GM19043 (cell line): ENCODE results near the gene PDE9A.

Source experiments
- ATAC-seq: cut with Tn5 transposase; IDR thresholded peaks from one replicate; pipeline ENCODE4 v1.9.1; 2021; ENCODE audit warnings: low read depth; ENCODE audit not compliant: unreplicated experiment

PDE9A gene

GRCh38 chr21:42641311-42642218 lies 11.9 kb upstream of the PDE9A start:
- ATAC-seq: no peak

DNA sequence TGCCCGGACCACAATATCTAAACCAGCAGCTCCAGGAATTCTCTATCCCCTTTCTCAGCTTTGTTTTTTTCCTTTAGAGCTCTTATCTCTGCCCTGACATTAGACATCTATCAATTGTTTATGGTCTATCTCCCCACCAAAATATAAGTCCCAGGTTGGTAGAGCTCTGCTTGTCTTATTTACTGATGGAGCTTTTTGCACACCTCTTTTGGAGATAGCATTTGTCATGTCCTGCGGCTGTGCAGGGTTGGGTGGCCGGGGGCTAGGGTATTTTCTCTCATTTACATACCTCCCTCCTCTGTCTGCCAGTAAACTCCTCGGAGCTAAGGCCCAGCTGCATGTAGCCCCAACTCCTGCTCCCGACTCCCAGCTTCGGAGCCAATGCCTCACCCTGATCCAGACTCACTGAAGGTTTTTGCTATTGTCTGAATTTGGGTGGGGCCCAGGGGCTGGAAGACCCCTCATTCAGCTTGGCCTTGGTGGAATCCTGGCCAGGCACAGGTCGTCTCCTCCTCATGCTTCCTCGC lies 11.1 kb upstream of the PDE9A start:
- no peak for ATAC-seq

GRCh38 chr21:42644223-42645208 lies 8.9 kb upstream of the PDE9A start:
- no peak for ATAC-seq

DNA sequence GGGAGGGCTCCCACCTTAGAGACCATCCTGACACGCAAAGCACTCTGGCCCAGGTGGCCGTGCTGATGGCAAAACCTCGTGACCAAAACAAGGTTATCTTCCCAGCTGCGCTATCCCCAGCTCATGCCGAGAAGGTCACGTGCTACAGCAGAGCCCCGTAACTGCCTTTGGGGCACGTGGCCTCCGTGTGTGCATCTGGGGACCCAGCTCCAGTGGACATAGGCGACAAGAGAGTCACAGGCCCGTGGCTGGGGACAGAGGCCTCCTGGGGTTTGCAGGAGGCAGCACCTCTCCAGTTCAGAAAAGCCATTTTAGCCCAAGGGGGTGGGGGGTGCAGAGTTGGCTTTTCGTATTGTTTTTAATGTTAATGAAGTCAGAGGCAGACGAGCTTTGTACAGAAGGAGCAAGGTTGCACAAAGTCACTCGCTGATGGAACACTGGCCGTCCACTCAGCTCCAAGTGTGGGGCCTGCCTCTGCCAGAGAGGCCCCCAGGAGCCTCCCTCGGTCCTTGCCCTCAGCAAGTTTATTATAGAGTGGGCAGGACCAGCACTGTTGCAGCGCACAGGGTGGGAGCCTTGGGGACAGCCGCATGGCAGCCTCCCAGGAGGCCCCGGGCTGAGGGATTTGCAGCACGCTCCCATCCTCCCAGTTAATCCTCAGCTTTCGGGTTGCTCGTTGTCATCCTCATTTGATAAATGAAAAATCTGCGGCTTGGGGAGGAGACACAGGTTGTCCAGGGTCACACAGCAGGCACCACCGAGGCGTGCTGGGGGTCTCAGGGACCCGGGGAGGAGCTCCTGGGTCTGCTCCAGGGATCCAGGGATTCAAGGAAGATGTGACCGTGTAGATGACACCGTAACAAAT lies 8.0 kb upstream of the PDE9A start:
- ATAC-seq: no peak

- ATAC-seq: no peak
Observed at GRCh38 chr21:42646076-42646825, 7.2 kb upstream of the PDE9A start.

DNA sequence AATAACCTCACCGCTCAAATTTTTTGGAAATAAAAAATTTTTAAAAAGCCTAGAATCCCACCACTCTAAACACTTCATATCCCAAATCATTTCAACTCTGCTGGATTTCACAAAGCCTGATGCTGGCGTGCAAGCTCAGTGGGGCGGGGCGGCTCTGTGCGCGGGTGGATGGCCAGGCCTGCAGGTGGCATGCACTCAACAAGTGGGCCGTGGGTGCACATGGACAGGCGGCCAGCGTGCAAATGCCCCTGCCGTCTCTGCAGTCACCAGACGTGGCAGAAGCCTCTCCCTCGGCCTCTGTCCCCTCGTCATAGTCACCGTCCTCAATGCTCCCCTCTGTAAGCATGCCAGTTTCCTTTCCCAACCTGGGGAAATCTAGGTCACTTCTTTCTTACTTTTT lies 6.6 kb upstream of the PDE9A start:
- ATAC-seq: no peak

GRCh38 chr21:42648606-42649005 lies 4.8 kb upstream of the PDE9A start:
- no peak for ATAC-seq

DNA sequence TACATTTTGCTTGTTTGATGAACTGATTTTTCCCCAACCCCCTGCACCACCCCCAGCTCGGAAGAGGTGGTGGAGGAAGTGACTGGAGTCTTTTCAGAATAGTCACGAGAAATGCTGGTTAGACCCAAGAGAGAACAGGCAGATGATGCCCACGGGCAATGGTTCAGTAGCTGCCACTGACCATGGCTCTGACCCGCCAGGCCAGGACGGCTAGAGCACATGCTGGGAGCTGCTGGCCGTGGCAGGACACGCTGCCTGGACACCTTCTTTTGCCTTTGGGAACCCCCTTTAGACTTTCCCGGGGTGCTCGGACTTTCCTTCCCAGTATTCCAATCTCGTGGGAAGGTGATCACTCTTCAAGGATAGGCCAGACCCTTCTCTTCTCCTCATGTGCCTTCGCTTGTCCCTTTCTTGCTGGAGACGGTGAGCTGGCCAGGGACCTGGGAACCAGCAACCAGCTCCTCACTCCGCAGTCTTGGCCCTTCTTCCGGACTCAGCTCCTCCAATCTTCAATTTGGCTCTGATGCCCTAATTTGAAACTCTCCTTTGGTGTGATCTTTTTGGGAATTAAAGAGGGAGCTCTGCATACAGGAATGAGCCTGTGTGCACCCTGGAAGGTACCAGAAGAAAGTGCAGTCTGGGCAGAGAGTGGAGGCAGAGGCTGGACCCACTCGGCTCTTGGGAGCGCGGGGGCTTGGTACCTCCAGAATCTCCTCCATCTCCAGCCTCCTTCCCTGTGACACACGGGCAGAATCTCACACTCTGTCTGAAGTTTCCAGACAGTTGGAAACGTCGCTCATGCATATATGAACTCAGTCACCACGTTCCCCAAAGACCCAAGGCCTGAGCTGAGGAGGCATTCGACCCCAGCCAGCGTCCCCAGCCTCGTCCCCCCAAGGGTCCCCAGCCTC lies 4.0 kb upstream of the PDE9A start:
- no peak for ATAC-seq

DNA sequence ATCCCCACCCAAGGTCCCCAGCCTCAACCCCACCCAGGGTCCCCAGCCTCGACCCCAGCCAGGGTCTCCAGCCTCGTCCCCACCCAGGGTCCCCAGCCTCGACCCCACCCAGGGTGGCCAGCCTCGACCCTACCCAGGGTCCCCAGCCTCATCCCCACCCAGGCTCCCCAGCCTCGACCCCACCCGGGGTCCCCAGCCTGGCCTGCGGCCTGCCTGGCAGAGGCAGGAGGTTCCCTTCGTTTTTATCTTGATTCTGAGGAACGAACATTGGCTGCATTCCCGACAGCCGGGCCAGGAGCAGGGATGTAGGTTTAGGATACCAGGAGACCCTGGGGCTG lies 3.4 kb upstream of the PDE9A start:
- ATAC-seq: no peak

DNA sequence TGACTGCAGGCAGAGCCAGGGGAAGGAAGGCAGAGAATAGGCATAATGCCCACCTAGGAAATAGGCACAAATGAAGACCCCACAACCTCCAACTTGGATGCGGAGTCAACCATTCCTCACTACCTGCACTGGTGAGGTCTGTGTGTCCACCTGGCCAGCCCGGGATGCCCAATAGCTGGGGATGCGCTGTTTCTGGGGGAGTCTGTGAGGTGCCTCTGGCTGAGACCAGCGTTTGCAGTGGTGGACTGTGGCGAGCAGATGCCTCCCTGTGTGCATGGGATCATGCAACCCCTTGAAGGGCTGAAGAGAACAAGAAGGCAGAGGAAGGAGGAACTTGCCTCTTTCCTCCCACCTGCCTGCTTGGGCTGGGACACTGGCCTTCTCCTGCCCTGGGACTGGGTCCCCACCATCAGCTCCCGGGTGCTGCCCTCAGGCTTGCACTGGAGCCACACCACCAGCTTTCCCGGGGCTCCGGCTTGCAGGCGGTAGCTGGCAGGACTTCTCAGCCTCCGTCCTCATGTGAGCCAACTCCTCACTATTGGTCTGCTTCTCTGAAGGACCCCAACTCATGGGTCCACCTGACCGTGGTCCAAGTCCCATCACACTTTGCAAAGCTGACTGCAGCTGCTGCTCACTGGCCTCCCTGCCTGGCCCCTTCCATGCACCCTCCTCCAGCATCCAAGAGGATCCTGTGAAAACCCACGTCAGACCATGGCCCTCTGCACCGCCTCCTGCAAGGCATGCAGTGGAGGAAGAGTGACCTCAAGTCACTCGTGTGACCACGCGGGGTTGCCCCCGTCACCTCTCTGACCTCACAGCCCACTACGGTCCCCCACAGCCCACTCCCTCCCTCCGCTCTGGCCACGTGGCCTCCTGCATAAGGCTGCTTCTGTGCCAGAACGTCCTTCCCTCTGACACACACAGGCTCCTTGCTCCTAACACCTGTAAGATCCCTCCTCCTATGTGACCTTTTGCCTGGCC lies 2.7 kb upstream of the PDE9A start:
- ATAC-seq: no peak

- ATAC-seq: no peak
Observed at GRCh38 chr21:42651515-42652401, 1.7 kb upstream of the PDE9A start.

DNA sequence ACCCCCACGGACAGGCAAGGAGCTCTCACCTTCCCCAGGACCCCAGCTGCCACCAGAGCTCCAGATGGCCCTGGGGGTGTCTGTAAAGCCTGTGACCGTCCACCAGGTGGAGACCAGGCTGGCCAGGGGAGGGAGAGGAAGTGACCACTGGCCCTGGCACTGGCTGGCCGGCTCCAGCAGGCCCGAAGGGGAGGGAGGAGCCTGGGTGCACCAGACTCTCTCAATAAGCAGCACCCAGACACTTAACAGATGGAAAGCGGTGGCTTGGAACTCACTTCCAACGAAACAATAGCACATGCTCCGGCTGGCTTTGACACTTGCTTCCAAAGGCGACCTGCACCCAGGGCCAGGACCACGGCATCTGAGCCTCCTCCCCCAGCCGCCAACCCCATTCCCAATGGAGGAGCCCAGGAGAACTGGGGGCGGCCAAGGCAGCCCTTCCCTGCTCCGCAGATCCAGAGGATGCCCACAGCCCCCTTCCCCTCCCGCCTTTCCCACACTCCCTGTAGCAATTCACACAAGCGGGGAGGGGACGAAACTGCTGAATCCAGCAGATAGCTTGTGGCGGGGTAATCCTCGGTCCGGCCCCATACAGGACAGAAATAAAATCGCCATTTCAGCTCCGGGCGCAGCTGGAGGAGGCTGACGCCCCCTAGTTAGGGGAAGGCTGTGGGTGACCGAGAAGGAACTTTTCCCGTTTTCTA lies 742 bp upstream of the PDE9A start:
- no peak for ATAC-seq

GRCh38 chr21:42654179-42654912 lies 925 bp downstream of the PDE9A start:
- no peak for ATAC-seq

DNA sequence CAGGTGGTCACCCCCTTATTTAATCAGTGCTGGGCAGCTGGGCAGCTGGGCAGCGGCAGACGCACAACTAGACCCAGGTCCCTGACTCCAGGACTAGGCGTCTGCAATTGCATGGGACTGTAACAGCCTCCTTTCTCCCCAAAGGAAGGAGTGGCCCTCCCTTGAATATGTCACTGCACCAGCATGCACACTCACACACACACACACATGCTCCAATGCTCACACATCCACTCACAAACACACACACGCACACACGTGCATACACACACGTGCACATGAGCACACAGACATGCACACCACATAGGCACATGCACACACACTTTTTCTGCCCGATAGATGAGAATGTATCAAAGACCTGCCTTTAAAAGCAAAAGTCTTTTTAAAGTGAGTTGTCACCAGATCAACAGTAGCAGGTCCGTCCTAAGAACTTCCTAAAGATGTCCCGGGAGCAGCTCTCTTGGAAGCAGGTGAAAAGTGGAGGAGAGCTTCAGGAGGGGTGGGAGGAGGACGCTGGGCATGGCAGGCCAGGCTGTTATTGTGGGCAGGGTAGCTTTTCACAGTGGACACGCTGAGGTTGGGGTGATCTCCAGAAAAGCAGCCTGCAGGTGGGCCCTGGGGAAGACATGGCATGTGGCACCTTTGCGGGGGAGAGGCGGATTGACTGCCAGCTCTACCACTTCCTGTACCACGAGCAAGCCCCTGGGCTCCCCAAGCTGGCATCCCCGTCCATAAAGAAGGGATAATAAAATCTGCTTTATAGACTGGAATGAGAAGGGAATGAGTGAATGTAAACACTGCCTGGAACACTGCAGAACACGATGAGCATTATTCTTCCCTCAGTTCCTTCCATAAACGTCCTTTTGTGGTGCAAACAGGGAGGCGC lies 1.7 kb downstream of the PDE9A start:
- ATAC-seq: no peak
